Astrocyte of the spinal cord (primary cell): ENCODE measurements around the gene TINAGL1.

Source experiments
- DNase-seq: peaks from one replicate; pipeline ENCODE4 v3.0.0; 2011; ENCODE audit warnings: low read depth, low spot score
- H3K4me3 ChIP-seq: 2 replicates; pipeline ENCODE4 v1.5.1; 2011; ENCODE audit warnings: low read depth, mild to moderate bottlenecking, low read length, moderate library complexity
- CTCF ChIP-seq: IDR thresholded peaks from 2 replicates; pipeline ENCODE4 v1.5.1; 2012; ENCODE audit warnings: low read depth, mild to moderate bottlenecking, low read length, inconsistent platforms
- in situ Hi-C: cut with HindIII; loops from 2 replicates; pipeline ENCODE4 v1.10.0; 2017; ENCODE audit warnings: low sequenced_read_pairs

TINAGL1 gene

GRCh38 chr1:31567956-31568570, 8.3 kb upstream of the TINAGL1 start:
- no peak overlapping the region for H3K4me3 ChIP-seq
- in situ Hi-C loops, result no loop called here
- DNase-seq, result no peak
- TF ChIP-seq CTCF, result no peak

GRCh38 chr1:31568895-31569595, 7.3 kb upstream of the TINAGL1 start:
- in situ Hi-C loops, result no loop called here
- TF ChIP-seq CTCF, result no peak
- DNase-seq, result no peak
- H3K4me3 ChIP-seq, result no peak overlapping the region

- in situ Hi-C loops, result no loop called here
- DNase-seq, result no peak
- no peak for TF ChIP-seq CTCF
- H3K4me3 ChIP-seq, result no peak overlapping the region
Measured at GRCh38 chr1:31569596-31570173, 6.6 kb upstream of the TINAGL1 start.

GRCh38 chr1:31570228-31570627, 6.1 kb upstream of the TINAGL1 start:
- in situ Hi-C loops, result no loop called here
- H3K4me3 ChIP-seq, result no peak overlapping the region
- DNase-seq, result no peak
- TF ChIP-seq CTCF, result no peak

GRCh38 chr1:31570906-31571305, 5.4 kb upstream of the TINAGL1 start:
- in situ Hi-C loops, result no loop called here
- no peak for DNase-seq
- no peak for TF ChIP-seq CTCF

GRCh38 chr1:31571340-31572295, 4.7 kb upstream of the TINAGL1 start:
- H3K4me3 ChIP-seq, result no peak overlapping the region
- no peak for TF ChIP-seq CTCF
- in situ Hi-C loops, result no loop called here
- no peak for DNase-seq

More at GRCh38 chr1:31570906-31571305, 5.4 kb upstream of the TINAGL1 start:
- no peak overlapping the region for H3K4me3 ChIP-seq
